MM.1S (cell line): ENCODE measurements around the gene ARPIN.

ENCODE experiments used
- DNase-seq: peaks from one replicate; pipeline ENCODE4 v3.0.0-alpha.2; 2015
- H2AFZ ChIP-seq: fragments of 300-600 bp; sonication (generic); 2 replicates; pipeline ENCODE4 v1.6.0; 2016; ENCODE audit warnings: antibody characterized with exemption, low read length
- H3F3A ChIP-seq: fragments of 300-600 bp; sonication (generic); 2 replicates; pipeline ENCODE4 v1.6.1; 2016; ENCODE audit warnings: mild to moderate bottlenecking, antibody characterized with exemption, low read length, moderate library complexity, mixed read lengths; ENCODE audit not compliant: insufficient read depth
- H3K27ac ChIP-seq: fragments of 300-600 bp; sonication (generic); 2 replicates; pipeline ENCODE4 v1.5.1; 2016; ENCODE audit warnings: mild to moderate bottlenecking, low read length
- H3K27me3 ChIP-seq: fragments of 300-600 bp; sonication (generic); replicated peaks from 2 replicates; pipeline ENCODE4 v1.6.0; 2016; ENCODE audit warnings: low read length; ENCODE audit not compliant: insufficient read depth
- H3K36me3 ChIP-seq: fragments of 300-600 bp; sonication (generic); replicated peaks from 2 replicates; pipeline ENCODE4 v1.6.1; 2016; ENCODE audit warnings: mild to moderate bottlenecking, low read length, mixed read lengths; ENCODE audit not compliant: insufficient read depth
- H3K4me1 ChIP-seq: fragments of 300-600 bp; sonication (generic); 2 replicates; pipeline ENCODE4 v1.6.1; 2016; ENCODE audit warnings: low read length, mixed read lengths
- H3K4me2 ChIP-seq: fragments of 300-600 bp; sonication (generic); 2 replicates; pipeline ENCODE4 v1.6.0; 2016; ENCODE audit warnings: low read depth, low read length
- H3K4me3 ChIP-seq: fragments of 300-600 bp; sonication (generic); 2 replicates; pipeline ENCODE4 v1.5.1; 2016; ENCODE audit warnings: low read length, mixed read lengths
- H3K79me2 ChIP-seq: fragments of 300-600 bp; sonication (generic); 2 replicates; pipeline ENCODE4 v1.6.1; 2016; ENCODE audit warnings: mixed run types, low read length, mixed read lengths
- H3K9ac ChIP-seq: fragments of 300-600 bp; sonication (generic); 2 replicates; pipeline ENCODE4 v1.6.1; 2016; ENCODE audit warnings: low read length, mixed read lengths
- H3K9me2 ChIP-seq: fragments of 300-600 bp; sonication (generic); replicated peaks from 2 replicates; pipeline ENCODE4 v1.6.1; 2016; ENCODE audit warnings: mild to moderate bottlenecking, low read length, mixed read lengths; ENCODE audit not compliant: insufficient read depth
- H3K9me3 ChIP-seq: fragments of 300-600 bp; sonication (generic); replicated peaks from 2 replicates; pipeline ENCODE4 v1.6.1; 2016; ENCODE audit warnings: mild to moderate bottlenecking, low read length, mixed read lengths; ENCODE audit not compliant: insufficient read depth
- H4K20me1 ChIP-seq: fragments of 300-600 bp; sonication (generic); 2 replicates; pipeline ENCODE4 v1.6.1; 2016; ENCODE audit warnings: mild to moderate bottlenecking, low read length, moderate library complexity, mixed read lengths; ENCODE audit not compliant: insufficient read depth
- EZH2 ChIP-seq: fragments of 300-600 bp; sonication (generic); optimal IDR thresholded peaks from 2 replicates; pipeline ENCODE3; 2017; ENCODE audit warnings: low read depth, mild to moderate bottlenecking, antibody characterized with exemption, low read length, mixed read lengths
- EZH2phosphoT487 ChIP-seq: fragments of 300-600 bp; sonication (generic); IDR thresholded peaks from 2 replicates; pipeline ENCODE4 v1.6.1; 2018; ENCODE audit warnings: antibody characterized with exemption, low read length
- TF ChIP-seq, protein P1 (sequence below): fragments of 300-600 bp; sonication (generic); IDR thresholded peaks from 2 replicates; pipeline ENCODE4 v1.5.1; 2016; ENCODE audit warnings: antibody characterized with exemption, low read length, mixed read lengths

The ARPIN gene

DNA sequence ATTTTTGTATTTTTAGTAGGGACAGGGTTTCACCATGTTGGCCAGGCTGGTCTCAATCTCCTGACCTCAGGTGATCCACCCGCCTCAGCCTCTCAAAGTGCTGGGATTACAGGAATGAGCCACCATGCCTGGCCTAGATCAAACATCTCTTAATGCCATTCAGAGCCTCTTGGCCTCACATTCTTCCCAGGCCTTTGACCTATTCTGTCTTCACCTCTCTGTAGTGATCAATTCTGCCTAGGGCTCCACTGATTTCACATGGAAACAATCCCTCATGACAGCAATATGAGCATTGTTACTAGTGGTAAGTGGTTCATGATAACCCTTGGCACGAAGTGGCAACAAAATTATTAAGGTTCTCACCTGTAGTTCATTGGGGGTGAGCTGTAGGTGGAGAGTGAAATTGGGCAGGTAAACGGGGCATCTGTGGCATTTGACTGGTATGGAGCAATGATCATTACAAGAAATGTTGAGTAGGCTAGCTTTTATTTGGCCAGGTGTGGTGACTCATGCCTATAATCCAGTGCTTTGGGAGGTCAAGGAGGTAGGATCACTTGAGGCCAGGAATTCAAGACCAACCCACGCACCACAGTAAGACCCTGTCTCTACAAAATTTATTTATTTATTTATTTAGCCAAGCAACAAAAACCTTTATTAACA, 4.8 kb upstream of the ARPIN start:
- H3K9me2 ChIP-seq: no peaks in the 10 kb centered on the region
- H2AFZ ChIP-seq: no peak overlapping the region
- H3K27me3 ChIP-seq: no peaks in the 10 kb centered on the region
- no peaks in the 10 kb centered on the region for H3K79me2 ChIP-seq
- H4K20me1 ChIP-seq: no peaks in the 10 kb centered on the region
- no peak overlapping the region for H3K4me2 ChIP-seq
- H3K4me3 ChIP-seq: no peak overlapping the region
- no peak overlapping the region for H3K9ac ChIP-seq
- no peaks in the 10 kb centered on the region for H3K36me3 ChIP-seq
- no peaks in the 10 kb centered on the region for H3K9me3 ChIP-seq
- no peak for DNase-seq
- no peaks in the 10 kb centered on the region for H3F3A ChIP-seq
- no peaks in the 10 kb centered on the region for H3K4me1 ChIP-seq
- H3K27ac ChIP-seq: no peak overlapping the region
- no peak for TF ChIP-seq EZH2
- TF ChIP-seq EZH2phosphoT487: no peak
- TF ChIP-seq, protein P1, sequence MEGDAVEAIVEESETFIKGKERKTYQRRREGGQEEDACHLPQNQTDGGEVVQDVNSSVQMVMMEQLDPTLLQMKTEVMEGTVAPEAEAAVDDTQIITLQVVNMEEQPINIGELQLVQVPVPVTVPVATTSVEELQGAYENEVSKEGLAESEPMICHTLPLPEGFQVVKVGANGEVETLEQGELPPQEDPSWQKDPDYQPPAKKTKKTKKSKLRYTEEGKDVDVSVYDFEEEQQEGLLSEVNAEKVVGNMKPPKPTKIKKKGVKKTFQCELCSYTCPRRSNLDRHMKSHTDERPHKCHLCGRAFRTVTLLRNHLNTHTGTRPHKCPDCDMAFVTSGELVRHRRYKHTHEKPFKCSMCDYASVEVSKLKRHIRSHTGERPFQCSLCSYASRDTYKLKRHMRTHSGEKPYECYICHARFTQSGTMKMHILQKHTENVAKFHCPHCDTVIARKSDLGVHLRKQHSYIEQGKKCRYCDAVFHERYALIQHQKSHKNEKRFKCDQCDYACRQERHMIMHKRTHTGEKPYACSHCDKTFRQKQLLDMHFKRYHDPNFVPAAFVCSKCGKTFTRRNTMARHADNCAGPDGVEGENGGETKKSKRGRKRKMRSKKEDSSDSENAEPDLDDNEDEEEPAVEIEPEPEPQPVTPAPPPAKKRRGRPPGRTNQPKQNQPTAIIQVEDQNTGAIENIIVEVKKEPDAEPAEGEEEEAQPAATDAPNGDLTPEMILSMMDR: no peak

DNA sequence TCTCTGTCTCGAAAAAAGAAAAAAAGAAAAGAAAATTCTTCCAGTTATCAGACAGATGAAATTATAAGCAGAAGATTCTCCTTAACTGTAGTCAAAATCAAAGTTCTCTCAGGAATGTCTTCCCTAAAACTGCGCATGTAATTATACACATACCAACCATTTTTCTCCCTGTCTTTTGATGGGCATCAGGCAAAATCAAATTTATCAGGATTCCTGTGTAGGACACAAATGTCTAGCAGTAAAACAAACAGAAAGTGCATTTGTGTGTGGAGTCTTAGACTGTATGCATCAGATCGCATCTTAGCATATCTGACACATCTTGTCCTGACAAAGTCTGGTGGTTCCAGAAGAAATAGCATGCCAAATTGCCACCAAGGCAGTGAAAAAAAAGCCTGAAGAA, 3.9 kb upstream of the ARPIN start:
- no peak overlapping the region for H2AFZ ChIP-seq
- no peaks in the 10 kb centered on the region for H3F3A ChIP-seq
- DNase-seq: no peak
- TF ChIP-seq, protein P1: no peak
- no peak for TF ChIP-seq EZH2phosphoT487
- no peak for TF ChIP-seq EZH2
- no peak overlapping the region for H3K4me2 ChIP-seq
- no peaks in the 10 kb centered on the region for H3K9me3 ChIP-seq
- H3K4me3 ChIP-seq: no peak overlapping the region
- H3K79me2 ChIP-seq: no peaks in the 10 kb centered on the region
- no peaks in the 10 kb centered on the region for H4K20me1 ChIP-seq
- no peaks in the 10 kb centered on the region for H3K4me1 ChIP-seq
- no peak overlapping the region for H3K9ac ChIP-seq
- no peaks in the 10 kb centered on the region for H3K27me3 ChIP-seq
- no peak overlapping the region for H3K27ac ChIP-seq
- H3K36me3 ChIP-seq: no peaks in the 10 kb centered on the region
- H3K9me2 ChIP-seq: no peaks in the 10 kb centered on the region

DNA sequence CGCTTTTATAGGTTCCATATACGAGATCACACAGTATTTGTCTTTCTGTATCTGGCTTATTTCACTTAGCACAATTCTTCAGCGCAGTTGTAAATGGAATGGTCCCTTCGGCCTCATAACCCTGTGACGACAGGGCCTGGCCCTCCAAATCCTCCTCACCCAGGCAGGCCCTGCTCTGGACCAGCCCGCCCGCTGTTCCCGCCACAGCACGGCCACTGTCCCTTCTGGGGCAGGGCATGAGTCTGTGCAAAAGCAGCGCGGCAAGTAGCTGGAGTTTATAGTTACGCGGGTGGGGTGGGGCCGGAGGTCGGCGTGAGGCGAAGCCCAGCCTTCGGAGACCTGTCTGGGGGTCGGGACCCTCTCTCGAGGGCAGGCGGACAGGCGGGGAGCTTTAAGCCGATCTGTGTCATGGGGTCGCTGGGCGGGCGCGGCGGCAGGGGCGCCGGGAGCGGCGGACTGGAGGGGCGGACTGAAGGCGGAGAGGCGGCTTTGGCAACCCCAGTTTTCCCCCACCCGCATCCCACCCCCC, 543 bp downstream of the ARPIN start:
- H3K27me3 ChIP-seq: no peaks in the 10 kb centered on the region
- H3K27ac ChIP-seq: no peak overlapping the region
- no peaks in the 10 kb centered on the region for H3F3A ChIP-seq
- H3K36me3 ChIP-seq: no peaks in the 10 kb centered on the region
- no peaks in the 10 kb centered on the region for H3K79me2 ChIP-seq
- no peaks in the 10 kb centered on the region for H3K9me3 ChIP-seq
- DNase-seq: no peak
- H3K9me2 ChIP-seq: no peaks in the 10 kb centered on the region
- TF ChIP-seq EZH2 (no peak), EZH2phosphoT487 (no peak)
- TF ChIP-seq, protein P1: no peak
- no peaks in the 10 kb centered on the region for H4K20me1 ChIP-seq
- no peak overlapping the region for H3K4me2 ChIP-seq
- no peaks in the 10 kb centered on the region for H3K4me1 ChIP-seq
- H3K9ac ChIP-seq: no peak overlapping the region
- no peak overlapping the region for H2AFZ ChIP-seq
- no peak overlapping the region for H3K4me3 ChIP-seq
